ENCODE measurements around the gene ZNF583.
A peak's percentile ranks its signal among the peaks of the same experiment; 100 is the strongest.

The ZNF583 gene

GRCh38 chr19:56403764-56404704 lies at the start of gene ZNF583:
ZNF583 (plus strand) TSS chr19:56404332; CDS start chr19:56407115, 2,783 bp downstream.
- DNase-seq: peak; percentile 93

- no peak for DNase-seq
Measured at GRCh38 chr19:56355517-56355916, 48.6 kb upstream of the ZNF583 start.

- DNase-seq: no peak
Measured at GRCh38 chr19:56356944-56357343, 47.2 kb upstream of the ZNF583 start.

- no peak for DNase-seq
Measured at GRCh38 chr19:56360841-56361240, 43.3 kb upstream of the ZNF583 start.

GRCh38 chr19:56367829-56368711 lies 36.1 kb upstream of the ZNF583 start:
- peak; percentile 81 to 94 for DNase-seq

GRCh38 chr19:56369886-56370676 lies 34.1 kb upstream of the ZNF583 start:
- DNase-seq: no peak

GRCh38 chr19:56372281-56372680 lies 31.9 kb upstream of the ZNF583 start:
- DNase-seq: no peak

GRCh38 chr19:56377105-56377924 lies 26.8 kb upstream of the ZNF583 start:
- DNase-seq: no peak

GRCh38 chr19:56383826-56384605 lies 20.1 kb upstream of the ZNF583 start:
- no peak for DNase-seq

GRCh38 chr19:56393119-56394012 lies 10.8 kb upstream of the ZNF583 start, which contains the start of gene ZNF582:
ZNF582 (minus strand) TSS chr19:56393534; CDS start chr19:56391752, 1,782 bp downstream.
- peak; percentile 95 to 97 for DNase-seq

GRCh38 chr19:56398809-56399208 lies 5.3 kb upstream of the ZNF583 start:
- no peak for DNase-seq

- no peak for DNase-seq
Measured at GRCh38 chr19:56400485-56400884, 3.6 kb upstream of the ZNF583 start.

GRCh38 chr19:56403261-56403660 lies 871 bp upstream of the ZNF583 start:
- DNase-seq: no peak

- DNase-seq: no peak
Measured at GRCh38 chr19:56404705-56405056, 549 bp downstream of the ZNF583 start.

GRCh38 chr19:56405062-56405461 lies 930 bp downstream of the ZNF583 start:
- DNase-seq: no peak

- no peak for DNase-seq
Measured at GRCh38 chr19:56423276-56423984, 19.3 kb downstream of the ZNF583 start.

GRCh38 chr19:56423985-56424353 lies 19.8 kb downstream of the ZNF583 start:
- no peak for DNase-seq

- no peak for DNase-seq
Measured at GRCh38 chr19:56441206-56441792, 37.2 kb downstream of the ZNF583 start.

GRCh38 chr19:56474308-56474707 lies 70.2 kb downstream of the ZNF583 start:
- no peak for DNase-seq
